Thyroid gland (tissue), 4 donors: ENCODE results near the gene CHD6. TPM values are rescaled to one million over a fixed set of nuclear protein-coding genes. Genes with fewer than 3 reads are reported as not detected.
A peak's percentile ranks its signal among the peaks of the same experiment; 100 is the strongest.

Source experiments
- DNase-seq, 2 donors: peaks; one replicate each; pipeline ENCODE4 v3.0.0-alpha.2; 2019
- H3K27ac ChIP-seq, 3 donors: fragments of 200-600 bp; sonication (generic); 1 replicate in 2 of 3; 2 replicates in 1 of 3; pipeline ENCODE4 v1.5.1; 2016 to 2019; ENCODE audit warnings: mild to moderate bottlenecking in 1 of 3, moderate library complexity in 1 of 3
- H3K27me3 ChIP-seq: fragments of 200-600 bp; sonication (generic); one replicate; pipeline ENCODE4 v1.5.1; 2019
- H3K36me3 ChIP-seq, 2 donors: fragments of 200-600 bp; sonication (generic); one replicate each; pipeline ENCODE4 v1.5.1; 2016 to 2019
- H3K4me1 ChIP-seq, 2 donors: fragments of 200-600 bp; sonication (generic); one replicate each; pipeline ENCODE4 v1.5.1; 2017 to 2019
- H3K4me3 ChIP-seq, 3 donors: fragments of 200-600 bp; sonication (generic); replicated peaks in 1 of 3; 1 replicate in 2 of 3; 2 replicates in 1 of 3; pipeline ENCODE4 v1.5.1; 2016; ENCODE audit warnings: mild to moderate bottlenecking in 1 of 3
- H3K9me3 ChIP-seq: fragments of 200-600 bp; sonication (generic); one replicate; pipeline ENCODE4 v1.5.1; 2017
- CTCF ChIP-seq, 6 experiments: fragments of 200-600 bp in 3 of 6; fragments of 450-650 bp in 3 of 6; sonication (generic) in 3 of 6; IDR thresholded peaks; one replicate each; pipeline ENCODE4 v1.5.1; 2016 to 2019; ENCODE audit warnings: antibody characterized with exemption in 6 of 6, mild to moderate bottlenecking in 2 of 6, inconsistent platforms in 1 of 6, moderate library complexity in 1 of 6
- POLR2A ChIP-seq, 2 donors: fragments of 450-650 bp; IDR thresholded peaks; one replicate each; pipeline ENCODE4 v1.6.1; 2017; ENCODE audit warnings: antibody characterized with exemption in 2 of 2, mild to moderate bottlenecking in 2 of 2, moderate library complexity in 1 of 2
- WGBS, 2 donors: methylation state at CpG; one replicate each; pipeline ENCODE4 v1.1.5; 2017; 5-methylcytosine and 5-hydroxymethylcytosine counted together
- intact Hi-C: fragments of 100-400 bp; cut with DNase I; formaldehyde crosslinking; loops from one replicate; pipeline ENCODE4 v1.15.1; 2023
- total RNA-seq, 4 donors: library from RNA; depleted of rRNA; stranded (reverse); fragments of >200 nt; gene quantifications; one replicate each; pipeline ENCODE4 v1.2.3, GENCODE V29; 2016

The CHD6 gene
- total RNA-seq, 4 donors from 2014 or later, result 58.0 to 104 (median 81.6) TPM

- peak overlapping the region in 2 of 3 donors; percentile 34 to 39 for H3K27ac ChIP-seq
- peaks cover 5% of the 10 kb centered on the region in 2 donors for H3K36me3 ChIP-seq
- no peak for DNase-seq
- H3K9me3 ChIP-seq, result no peaks in the 10 kb centered on the region
- H3K4me1 ChIP-seq, result peaks cover 0 to 9% of the 10 kb centered on the region in 2 donors
- TF ChIP-seq POLR2A (IDR thresholded peaks at IDR 0.05) (no peak), CTCF (IDR thresholded peaks at IDR 0.05) (no peak)
- 84 to 90% methylated on average over 3 of the region's 3 CpGs for WGBS, 2 donors
- H3K4me3 ChIP-seq, result no peak overlapping the region
- no peaks in the 10 kb centered on the region for H3K27me3 ChIP-seq
- intact Hi-C loops, result no loop called here
Measured at GRCh38 chr20:41467220-41467619, 151.0 kb downstream of the CHD6 start.

GRCh38 chr20:41463567-41463966 lies 154.6 kb downstream of the CHD6 start:
- Histone ChIP-seq H3K36me3 (no peaks in the 10 kb centered on the region), H3K27ac (no peak overlapping the region), H3K4me3 (no peak overlapping the region), H3K9me3 (no peaks in the 10 kb centered on the region), H3K27me3 (no peaks in the 10 kb centered on the region), H3K4me1 (peaks cover 0 to 9% of the 10 kb centered on the region in 2 donors)
- WGBS, 2 donors, result 98% methylated on average over 1 of the region's 1 CpG
- TF ChIP-seq CTCF (IDR thresholded peaks at IDR 0.05), result no peak
- TF ChIP-seq POLR2A (IDR thresholded peaks at IDR 0.05), result no peak
- no peak for DNase-seq
- intact Hi-C loops, result no loop called here

GRCh38 chr20:41462372-41463161 lies 155.6 kb downstream of the CHD6 start:
- H3K36me3 ChIP-seq, result no peaks in the 10 kb centered on the region
- H3K27me3 ChIP-seq, result no peaks in the 10 kb centered on the region
- intact Hi-C loops, result no loop called here
- WGBS, 2 donors, result 96 to 97% methylated on average over 6 of the region's 6 CpGs
- peaks cover 0 to 9% of the 10 kb centered on the region in 2 donors for H3K4me1 ChIP-seq
- TF ChIP-seq CTCF (IDR thresholded peaks at IDR 0.05) (no peak), POLR2A (IDR thresholded peaks at IDR 0.05) (no peak)
- H3K4me3 ChIP-seq, result no peak overlapping the region
- DNase-seq, result no peak
- H3K9me3 ChIP-seq, result no peaks in the 10 kb centered on the region
- no peak overlapping the region for H3K27ac ChIP-seq

GRCh38 chr20:41458761-41459160 lies 159.4 kb downstream of the CHD6 start:
- intact Hi-C loops, result no loop called here
- Histone ChIP-seq H3K4me1 (peaks cover 2 to 5% of the 10 kb centered on the region in 2 donors), H3K27ac (no peak overlapping the region), H3K9me3 (no peaks in the 10 kb centered on the region), H3K4me3 (no peak overlapping the region), H3K27me3 (no peaks in the 10 kb centered on the region), H3K36me3 (peaks cover 11 to 21% of the 10 kb centered on the region in 2 donors)
- no peak for TF ChIP-seq POLR2A (IDR thresholded peaks at IDR 0.05)
- TF ChIP-seq CTCF (IDR thresholded peaks at IDR 0.05), result no peak
- 93 to 97% methylated on average over 1 to 2 of the region's 2 CpGs for WGBS, 2 donors
- DNase-seq, result no peak

- WGBS, 2 donors, result 98% methylated on average over 17 of the region's 17 CpGs
- H3K9me3 ChIP-seq, result no peaks in the 10 kb centered on the region
- DNase-seq, result no peak
- H3K27me3 ChIP-seq, result no peaks in the 10 kb centered on the region
- TF ChIP-seq POLR2A (IDR thresholded peaks at IDR 0.05) (no peak), CTCF (IDR thresholded peaks at IDR 0.05) (no peak)
- intact Hi-C loops, result no loop called here
- H3K4me3 ChIP-seq, result no peak overlapping the region
- peaks cover 24 to 33% of the 10 kb centered on the region in 2 donors for H3K36me3 ChIP-seq
- no peak overlapping the region for H3K27ac ChIP-seq
- H3K4me1 ChIP-seq, result peaks cover 2 to 5% of the 10 kb centered on the region in 2 donors
Measured at GRCh38 chr20:41457173-41457857, 160.9 kb downstream of the CHD6 start.
